HG03575 (cell line): ENCODE measurements around the gene BRS3.
"Not testable (repeated sequence)": the region's sequence is repeated elsewhere in the genome, so short reads cannot be mapped to it uniquely, and the experiment has no call there.

ENCODE experiments used
- ATAC-seq: cut with Tn5 transposase; IDR thresholded peaks from one replicate; pipeline ENCODE4 v1.9.1; 2021; ENCODE audit not compliant: unreplicated experiment, insufficient number of reproducible peaks, low FRiP score; ENCODE audit errors: extremely low read depth

The BRS3 gene

DNA sequence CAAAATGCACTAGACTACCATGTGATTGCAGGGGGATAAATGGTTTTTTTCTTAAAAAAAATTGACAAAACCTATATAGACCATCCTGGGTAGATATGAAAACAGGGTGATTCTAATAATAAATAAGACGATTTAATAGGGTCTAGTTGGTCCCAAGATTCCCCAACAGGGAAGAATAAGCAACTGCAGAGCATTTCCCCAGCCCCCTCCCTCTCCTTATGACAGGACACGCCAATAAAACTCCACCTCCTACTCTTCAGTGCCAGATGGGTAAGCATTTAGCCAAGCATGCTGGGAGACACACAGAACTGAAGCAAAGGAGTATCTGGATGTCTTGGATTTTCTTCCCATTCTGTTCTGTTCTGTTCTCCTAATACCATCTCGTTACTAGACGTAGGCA, at the start of gene BRS3:
Gene BRS3 (plus strand): TSS at position 301 of the 400 bp plus-strand sequence. CDS start 168 bp downstream, outside the sequence.
- no peak for ATAC-seq

DNA sequence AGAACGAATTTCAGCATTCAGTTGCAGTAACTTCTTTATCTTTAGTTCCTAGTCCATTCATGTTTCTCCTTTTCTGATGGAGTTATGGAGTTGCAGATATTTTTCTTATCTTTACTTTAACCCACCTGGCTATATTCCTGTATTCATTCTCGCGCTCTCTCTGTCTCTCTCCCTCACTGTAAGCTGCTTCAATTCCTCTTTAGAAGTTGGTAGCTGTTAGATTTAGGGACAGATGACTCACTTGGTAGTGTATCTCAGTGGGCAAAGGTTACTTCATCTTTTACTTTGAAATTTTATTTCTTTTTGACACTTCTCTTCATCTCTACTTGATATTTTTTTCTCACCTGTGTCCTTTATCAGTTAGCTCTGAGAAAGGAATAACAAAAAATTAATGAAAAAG, 49.6 kb upstream of the BRS3 start:
- no peak for ATAC-seq

DNA sequence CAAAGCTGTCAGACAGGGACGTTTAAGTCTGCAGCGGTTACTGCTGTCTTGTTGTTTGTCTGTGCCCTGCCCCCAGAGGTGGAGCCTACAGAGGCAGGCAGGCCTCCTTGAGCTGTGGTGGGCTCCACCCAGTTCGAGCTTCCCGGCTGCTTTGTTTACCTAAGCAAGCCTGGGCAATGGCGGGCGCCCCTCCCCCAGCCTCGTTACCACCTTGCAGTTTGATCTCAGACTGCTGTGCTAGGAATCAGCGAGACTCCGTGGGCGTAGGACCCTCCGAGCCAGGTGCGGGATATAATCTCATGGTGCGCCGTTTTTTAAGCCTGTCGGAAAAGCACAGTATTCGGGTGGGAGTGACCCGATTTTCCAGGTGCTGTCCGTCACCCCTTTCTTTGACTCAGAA, 42.1 kb upstream of the BRS3 start:
- not testable (repeated sequence) for ATAC-seq

DNA sequence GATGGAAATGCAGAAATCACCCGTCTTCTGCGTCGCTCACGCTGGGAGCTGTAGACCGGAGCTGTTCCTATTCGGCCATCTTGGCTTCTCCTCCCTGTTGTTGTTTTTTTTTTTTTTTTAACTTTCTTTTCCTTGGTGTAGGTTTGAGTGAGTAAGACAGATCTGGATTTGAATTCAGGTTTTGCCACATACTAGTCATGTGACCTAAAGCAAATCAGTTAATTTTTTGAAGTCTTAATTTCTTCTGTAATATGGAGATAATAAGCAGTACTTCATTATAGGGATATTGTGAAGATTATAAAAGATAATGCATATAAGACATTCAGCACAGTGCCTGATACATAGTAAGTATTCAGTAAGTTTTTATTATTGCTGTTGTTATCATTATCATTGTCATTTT, 41.5 kb upstream of the BRS3 start:
- no peak for ATAC-seq

DNA sequence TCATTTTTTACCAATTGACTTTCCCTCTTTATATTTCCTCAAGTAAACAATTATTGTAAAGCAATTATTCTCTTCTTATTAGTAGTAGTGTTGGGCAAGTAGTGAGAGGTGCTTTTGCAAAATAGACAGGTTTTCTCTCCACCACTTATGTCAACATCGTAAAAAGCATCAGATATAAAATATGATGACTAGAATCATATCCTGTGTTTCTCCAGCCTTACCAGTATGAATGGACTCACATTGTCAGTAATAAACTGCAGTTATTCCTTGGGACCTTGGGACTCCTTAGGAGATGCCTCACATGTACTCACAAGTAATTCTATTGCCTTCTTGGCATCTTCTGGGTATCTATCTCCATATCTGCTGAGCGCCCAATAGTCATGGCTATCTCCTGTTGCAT, 40.4 kb upstream of the BRS3 start:
- no peak for ATAC-seq

DNA sequence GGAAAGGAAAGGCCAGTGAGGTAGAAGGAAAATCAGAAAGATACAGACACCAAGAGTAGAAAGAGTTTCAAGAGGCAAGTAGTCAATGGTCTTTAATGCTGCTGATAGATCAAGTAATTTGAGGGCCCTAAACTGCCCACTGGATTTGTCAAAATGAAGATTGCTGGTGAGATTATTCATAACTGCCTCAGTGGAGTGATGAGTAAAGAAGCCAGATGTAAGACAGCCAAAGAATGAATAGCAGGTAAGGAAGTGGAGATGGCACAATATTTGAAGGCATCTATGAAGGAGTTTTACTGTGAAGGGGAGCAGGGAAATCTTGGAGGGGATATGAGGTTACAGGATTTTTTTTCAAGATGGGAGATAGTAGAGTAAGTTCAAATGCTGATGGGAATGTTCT, 39.8 kb upstream of the BRS3 start:
- no peak for ATAC-seq

DNA sequence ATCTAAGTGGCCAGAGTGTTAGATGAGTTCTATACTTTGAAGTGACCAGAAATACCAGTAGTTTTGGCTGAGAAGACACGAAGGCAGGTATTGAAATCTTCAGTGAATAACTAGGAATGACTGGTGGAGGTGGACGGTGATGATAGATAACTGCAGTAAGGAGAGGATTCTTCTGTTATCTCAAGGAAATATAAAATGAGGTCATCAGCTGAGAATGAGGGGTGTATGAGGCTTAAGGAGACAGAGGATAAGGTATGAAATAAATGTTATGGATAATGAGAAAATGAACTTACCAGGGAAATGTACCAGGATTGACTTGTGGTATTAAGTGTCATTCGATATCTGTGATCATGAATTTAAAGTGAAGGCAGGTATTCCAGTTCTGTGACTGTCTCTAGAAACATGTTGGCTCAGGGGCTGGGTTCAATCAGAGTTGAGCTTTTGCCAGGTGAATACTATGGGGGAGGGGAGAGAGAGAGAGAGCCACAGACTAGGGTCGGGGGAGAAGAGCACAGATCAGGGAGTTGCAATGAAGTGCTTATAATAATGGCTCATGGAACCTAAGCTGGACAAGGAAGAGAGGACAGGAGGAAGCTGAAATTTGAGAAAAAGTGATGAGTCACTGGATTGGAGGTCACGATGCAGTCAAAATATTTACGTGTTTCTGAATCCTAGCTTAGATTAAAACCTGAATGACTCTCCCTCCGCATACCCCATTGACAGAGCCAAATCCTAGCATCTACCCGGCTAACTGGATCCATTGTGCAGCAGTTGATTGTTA, 37.5 kb upstream of the BRS3 start:
- no peak for ATAC-seq

DNA sequence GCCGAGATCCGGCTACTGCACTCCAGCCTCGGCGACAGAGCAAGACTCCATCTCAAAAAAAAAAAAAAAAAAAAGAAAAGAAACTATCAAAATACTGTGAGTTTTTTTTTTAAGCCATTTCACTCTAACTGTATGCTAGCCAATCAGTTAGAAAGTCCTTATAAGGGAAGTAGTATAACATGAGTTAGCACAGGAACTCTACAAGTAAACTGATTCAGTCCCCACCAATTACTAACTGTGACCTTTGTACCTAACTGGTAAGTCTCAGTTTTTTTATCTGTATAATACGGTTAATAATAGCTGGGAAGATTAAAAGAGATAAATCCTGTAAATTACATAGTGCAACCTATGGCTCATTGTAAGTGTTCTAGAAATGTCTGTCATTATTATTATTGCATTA, 35.1 kb upstream of the BRS3 start:
- no peak for ATAC-seq

DNA sequence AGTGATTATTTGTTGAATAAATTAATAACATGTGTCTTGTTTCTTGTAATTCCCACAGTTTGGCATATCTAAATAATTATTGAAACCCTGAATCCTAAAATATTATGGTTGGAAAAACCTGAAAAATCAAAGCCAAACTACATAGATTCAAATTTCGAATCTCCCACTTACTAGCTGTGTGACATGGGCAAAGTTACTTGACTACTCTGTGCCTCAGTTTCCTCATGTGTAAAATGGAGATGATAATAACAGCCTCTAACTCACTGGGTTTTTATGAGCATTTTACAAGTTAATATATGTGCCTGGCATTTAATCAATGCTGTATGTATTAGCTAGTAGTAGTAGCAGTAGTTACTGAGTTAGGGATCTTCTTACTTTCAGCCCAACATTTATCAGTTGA, 34.6 kb upstream of the BRS3 start:
- no peak for ATAC-seq

DNA sequence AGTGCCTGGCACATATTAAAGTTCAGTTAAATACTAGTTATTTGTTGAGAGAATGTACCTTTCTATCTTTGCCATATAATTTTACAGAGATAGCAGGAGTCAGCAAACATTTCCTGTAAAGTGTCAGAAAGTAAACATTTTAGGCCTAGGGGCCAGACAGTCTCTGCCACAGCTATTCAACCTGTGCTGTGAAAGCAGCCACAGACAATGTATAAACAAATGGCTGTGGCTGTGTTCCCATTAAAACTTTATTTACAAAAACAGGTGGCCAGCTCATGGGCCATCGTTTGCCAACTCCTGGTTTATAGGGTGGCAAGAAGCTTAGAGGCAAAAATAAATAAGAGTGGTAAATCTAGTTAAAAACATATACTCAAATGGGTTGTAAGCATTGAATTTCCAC, 34.0 kb upstream of the BRS3 start:
- no peak for ATAC-seq

DNA sequence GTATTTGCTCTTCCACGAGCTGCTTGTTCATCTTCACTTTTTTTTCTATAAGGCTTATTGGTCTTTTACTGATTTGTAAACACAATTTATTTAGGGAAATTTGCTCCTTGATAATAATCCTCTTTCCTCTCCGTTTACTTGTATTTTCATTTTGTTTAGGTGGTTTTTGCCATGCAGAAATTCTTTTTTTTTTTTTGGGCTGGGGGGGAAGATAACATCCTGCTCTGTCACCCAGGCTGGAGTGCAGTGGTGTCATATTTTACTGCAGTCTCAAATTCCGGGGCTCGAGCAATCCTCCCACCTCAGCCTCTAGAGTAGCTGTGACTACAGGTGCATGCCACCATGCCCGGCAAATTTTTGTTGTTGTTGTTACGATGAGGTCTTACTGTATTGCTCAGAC, 31.6 kb upstream of the BRS3 start:
- ATAC-seq, result no peak

DNA sequence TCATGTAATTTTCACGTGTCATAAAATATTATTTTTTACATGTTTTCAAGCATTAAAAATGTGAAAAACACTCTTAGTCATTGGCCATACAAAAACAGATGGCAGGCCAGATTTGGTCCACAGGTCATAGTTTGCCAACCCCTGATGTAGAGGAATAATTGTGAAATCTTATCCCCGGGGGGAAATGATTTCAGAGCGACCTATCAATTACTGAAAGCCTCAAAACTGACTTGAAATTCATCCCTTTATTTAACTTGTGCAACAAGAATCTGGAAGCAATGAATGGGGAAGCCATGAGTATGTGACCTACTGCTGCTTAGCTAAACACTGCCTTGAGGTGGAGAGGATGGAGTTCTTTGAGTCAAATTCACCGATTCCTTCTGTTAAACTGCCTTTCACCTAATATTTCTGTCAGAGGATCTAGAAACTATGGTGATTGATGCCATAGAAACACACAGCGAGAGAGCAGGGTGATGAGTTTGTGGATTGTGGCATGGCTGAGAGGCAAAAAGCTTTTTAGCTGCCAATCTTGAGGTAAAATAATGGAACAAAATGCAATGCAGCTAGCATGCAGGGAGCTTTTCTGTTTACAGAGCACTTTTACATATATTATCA, 30.3 kb upstream of the BRS3 start:
- ATAC-seq, result no peak

DNA sequence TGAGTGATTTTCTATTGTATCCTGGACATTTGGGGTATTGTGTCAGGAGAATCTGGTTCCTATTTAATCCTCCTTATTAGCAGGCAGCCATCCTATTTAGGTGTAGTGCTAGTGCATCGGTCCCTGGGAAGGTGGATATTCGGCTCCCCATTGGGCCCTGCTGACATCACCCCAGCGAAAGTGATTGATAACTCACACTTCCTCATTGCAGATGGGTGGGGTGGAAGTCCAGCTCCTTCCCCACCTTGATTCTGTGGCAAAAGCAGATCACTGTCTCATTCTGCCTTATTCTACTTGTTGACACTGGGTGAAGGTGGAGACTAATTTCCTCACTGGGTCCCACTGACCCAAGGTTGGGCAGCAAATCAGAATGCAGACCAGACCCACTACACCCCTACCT, 23.2 kb upstream of the BRS3 start:
- no peak for ATAC-seq

DNA sequence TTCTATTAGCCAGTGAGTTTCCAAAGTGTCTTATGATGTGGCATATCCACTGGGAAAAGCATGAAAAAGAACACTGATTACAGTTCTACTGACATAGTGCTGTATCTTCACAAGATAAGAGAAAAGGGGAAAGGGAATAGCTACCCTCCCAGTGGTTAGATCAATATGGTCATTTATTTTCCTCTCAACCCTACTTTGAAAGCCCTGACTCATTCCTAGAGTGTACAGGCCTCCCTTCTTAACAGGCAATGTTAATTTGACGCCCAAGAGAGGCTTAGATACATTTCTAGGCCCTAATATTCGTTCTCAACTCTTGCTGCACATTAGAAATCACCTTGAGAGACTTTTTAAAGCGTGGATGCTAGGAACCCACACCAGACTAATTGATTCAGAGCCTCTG, 20.4 kb upstream of the BRS3 start:
- ATAC-seq, result no peak

DNA sequence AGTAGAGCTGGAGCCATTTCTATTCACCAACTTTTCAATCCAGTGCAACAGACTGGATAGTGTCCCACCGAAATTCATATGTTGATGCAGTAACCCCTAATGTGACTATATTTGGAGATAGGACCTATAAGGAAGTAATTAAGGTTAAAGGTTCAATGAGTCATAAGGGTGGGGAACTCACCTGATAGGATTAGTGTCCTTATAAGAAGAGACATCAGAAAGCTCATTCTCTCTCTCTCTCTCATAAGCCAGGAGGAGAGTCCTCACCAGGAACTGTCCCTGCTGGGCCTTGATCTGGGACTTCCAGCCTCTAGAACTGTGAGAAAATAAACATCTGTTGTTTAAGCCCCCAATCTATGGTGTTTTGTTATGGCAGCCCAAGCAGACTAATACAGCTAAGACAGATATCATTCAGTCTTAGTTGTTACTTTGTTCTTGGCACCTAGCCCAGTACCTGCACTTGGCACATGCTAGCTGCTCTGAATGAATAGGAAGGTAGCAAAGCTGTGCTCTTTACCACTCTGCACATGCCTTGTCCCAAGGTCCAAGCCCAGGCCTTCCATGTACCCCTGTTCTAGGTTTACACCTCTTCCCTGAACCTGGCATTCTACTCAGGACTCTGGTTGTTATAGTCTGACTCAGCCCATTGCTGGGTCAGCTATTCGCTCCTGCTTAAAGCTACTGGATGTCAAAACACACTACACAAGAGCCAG, 19.2 kb upstream of the BRS3 start:
- ATAC-seq, result no peak

DNA sequence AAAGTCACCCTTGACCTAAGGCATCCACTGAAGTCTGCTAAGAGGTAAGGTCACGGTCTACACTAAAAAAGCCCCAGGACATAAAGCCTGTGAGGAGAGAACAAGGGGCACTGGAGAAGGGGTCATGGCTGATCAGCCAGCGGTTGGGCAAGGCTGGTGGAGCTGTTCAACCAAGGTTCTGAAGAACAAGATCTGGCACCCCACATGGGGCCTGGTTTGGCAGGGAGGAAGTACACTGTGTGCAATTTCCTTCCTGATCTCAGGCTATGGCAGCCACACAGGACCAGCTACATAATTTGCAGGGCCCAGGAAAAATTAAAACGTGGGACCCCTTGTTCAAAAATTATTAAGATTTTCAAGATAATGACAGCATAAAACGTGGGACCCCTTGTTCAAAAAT, 14.1 kb upstream of the BRS3 start:
- no peak for ATAC-seq

DNA sequence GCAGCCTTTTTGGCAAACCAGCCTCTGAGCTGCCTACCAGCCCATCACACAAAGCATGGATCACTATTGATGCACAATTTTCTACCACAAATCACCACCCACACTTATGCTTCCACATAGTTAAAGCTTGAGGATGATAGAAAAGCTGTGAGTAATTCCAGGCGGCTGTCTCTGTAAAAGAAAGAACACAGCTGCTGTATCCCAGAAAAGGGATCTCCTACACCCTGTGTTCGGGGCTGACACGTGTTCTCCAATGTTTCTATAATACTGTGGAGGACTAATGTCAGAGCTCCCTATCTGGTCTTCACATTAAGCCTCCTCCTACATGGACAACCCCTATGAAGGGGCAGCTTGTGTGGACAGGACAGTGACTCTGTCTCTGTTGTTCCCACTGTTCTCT, 12.5 kb upstream of the BRS3 start:
- ATAC-seq, result no peak

DNA sequence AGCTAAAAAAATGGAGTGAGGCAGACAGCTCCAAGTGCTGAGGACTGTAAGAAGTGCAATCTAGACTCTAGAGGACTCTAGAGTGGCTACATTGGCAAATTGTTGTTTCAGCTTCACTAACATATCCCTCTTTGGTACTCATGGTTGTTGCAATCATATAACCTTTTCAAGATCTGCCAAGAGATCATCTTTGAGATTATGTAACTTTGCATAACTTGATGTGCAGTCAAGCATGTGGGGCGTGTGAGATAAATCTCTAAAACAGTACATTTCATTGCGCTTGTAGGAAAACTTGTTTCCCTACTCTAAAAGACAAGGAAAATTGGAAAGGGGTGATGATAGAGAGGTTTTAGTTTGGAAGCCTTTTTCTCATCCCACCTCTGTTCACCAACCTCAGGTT, 11.2 kb upstream of the BRS3 start:
- no peak for ATAC-seq

DNA sequence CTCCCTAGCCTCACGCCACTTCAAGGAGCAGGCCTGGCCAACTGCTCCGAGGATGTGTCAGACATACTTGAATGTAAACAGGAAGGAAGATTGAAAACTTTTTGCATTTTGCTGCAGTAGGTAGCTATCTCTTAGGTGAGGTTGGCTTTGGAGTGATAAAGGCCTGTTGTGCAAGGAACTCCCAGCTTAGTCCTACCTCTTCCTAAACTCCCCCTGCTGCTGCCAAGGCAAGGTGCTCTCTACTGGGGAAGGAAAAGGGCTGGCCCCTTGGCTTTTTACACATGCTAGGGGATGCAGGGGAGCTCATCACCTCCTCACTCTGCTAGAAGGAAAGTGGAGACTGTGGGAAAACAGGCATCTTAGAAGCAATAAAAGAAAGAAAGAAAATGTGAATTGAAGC, 10.7 kb upstream of the BRS3 start:
- ATAC-seq, result no peak

DNA sequence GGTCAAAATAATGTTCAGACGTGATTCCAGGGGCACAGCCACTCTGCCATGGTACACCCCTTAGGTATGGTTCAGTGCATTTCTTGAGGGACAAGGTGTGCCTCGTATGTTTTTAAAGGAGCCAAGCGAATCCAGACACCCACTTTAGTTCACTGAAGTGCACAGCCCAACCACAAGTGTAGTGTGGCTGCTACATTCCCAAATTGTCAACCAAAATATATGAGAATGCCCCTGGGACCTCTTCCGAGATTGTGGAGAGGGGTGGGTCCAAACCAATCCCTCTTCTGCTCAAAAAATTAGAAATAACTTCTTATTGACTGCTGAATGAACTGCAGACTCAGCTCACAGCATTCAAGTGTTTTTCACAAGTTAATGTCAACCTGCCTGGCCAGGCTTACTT, 7.4 kb upstream of the BRS3 start:
- ATAC-seq, result no peak
